Measurements from ENCODE around the gene PDRG1.

The PDRG1 gene

DNA sequence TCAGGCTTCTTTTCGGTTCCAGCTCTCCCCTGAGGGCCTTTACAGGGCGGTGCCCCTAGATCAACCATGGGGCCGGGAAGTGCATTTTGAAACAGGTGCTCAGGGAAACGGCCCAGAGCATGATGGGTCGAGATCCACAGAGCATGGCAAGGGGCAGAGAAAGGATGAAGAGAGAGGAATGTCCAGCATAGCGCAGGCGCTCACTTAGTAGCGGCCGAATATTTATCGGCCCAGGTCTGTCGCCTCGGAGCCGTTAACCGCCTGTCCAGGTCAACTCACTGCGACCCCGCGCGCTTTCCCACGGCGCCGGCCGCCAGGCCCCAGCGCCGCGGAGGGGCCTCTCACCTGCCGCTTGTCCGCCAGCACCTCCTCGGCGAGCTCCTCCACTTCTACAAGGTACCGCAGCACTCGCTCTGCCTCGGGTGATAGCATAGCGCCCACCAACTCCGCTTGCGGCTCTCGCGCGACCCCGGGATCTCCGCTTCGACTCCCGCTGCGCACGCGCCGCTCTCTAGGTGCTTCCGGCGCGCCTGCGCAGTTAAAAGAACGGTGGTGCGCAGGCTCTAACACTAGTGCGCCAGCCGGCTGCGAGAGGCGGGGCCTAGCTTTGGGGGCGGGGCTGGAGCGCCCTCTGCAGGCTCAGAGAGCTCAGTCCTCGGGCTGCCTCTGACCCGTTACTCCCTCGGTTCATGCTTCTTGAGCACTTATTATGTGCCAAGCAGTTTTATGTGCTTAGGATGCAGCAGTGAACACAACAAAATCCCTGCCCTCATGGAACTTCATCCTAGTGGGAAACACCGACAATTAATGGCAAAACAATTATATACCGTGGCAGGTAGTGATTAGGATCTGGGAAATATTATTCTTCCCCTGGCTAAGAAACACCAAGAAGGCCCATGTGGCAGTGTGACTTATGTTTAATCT, at the start of gene PDRG1:
TSS of gene PDRG1 (minus strand) at position 517 of the 924 bp plus-strand sequence. CDS start at position 432, 85 bp downstream.
- peak; percentile 91 for DNase-seq

DNA sequence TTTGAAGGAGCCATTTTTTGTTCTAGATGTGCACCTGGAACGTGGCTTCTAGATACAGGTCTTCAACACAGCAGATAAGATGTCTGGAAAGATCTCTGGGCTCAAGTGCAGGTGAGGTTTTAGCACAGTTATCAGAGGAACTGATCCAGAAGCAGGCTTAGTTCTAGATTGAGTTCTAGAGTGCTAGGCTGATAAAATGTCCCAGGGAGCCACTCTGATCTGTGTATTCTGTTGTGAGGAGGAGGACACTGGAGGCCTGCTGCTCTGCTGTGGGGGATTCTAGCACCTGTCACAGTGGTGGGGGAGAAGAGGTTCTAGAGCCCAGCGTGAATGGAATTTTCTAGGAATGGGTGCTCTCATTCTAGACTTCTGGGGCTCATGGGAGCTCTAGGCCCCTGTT, 46.4 kb upstream of the PDRG1 start:
- DNase-seq, result no peak

DNA sequence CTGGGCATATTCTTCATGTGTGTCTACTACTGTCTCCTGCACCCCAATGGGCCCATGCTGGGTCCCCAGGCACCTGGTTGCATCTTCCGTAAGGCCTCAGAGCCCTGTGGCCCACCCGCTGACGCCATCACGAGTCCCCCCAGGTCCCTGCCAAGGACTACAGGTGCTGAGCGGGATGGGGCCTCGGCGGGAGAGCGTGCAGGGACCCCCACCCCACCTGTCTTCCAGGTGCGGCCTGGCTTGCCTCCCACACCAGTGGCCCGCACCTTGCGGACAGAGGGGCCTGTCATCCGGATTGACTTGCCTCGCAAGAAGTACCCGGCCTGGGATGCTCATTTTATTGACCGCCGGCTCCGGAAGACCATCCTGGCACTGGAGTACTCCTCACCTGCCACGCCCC, 45.1 kb upstream of the PDRG1 start:
- no peak for DNase-seq

DNA sequence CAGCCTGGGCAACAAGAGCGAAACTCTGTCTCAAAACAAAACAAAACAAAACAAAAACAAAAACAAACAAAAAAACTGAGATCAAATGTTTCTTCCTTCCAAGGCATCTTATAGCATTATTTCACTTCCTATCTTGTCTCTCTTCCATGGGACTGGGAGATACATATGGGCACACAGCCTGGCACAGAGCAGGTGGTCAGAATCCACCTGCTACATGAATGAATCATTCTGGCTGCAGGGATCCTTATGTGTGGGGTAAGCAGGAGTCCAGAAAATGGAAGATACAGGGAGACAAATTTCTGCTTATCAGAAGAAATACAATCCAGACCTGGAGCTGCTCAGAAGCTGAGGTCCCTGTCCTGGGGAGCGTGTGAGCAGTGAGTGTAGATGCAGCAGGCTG, 40.2 kb upstream of the PDRG1 start:
- DNase-seq, result no peak

DNA sequence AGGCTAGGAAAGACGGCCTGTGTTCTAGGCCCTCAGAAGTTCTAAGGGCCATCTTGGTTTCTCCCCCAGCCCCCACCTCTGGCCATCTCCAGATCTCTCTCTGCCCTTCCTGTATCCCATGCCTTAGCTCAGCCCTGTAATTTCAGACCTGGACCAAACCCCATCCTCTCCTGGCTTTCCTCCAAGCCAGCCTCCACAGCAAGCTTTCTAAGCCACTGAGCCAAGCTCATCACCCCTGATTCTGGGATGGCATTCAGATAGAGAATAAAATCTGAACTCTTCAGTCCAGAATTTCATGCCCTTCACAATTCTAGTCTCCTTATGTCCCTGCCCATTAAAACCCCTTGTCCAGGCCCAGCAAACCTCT, 39.5 kb upstream of the PDRG1 start:
- DNase-seq, result no peak

DNA sequence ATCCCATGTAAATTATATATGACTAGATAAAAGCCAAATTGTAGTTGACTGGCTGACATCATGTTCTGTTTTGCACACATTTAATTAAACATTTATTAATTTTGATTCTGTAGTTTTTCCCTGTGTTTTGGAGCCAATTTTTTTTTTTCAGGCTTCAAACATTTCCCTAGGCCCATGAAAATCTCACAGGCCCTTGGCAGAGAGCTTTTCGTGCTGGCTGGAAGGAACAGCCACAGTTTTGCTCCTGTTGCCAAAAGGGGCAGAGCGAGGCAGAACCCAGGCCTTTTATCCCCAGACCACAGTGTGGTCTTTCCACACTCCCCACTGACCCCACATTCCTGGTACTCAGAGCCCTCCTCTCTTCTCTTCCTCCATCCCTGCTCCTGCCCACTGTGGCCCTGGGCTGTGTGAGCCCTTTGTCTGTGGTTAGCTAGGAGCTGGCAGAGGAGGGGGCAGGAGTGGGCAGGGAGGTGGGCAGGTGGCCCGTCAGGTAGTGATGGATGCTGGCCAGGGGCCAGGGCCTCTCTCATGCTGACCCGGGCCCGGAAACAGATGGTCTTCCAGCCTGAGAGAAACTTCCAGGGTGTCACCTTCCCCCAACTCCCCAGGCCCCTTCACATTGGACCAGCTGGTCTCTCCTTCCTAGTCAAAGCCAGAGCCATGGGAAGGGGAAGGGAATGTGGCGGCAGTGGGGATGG, 38.9 kb upstream of the PDRG1 start:
- no peak for DNase-seq

DNA sequence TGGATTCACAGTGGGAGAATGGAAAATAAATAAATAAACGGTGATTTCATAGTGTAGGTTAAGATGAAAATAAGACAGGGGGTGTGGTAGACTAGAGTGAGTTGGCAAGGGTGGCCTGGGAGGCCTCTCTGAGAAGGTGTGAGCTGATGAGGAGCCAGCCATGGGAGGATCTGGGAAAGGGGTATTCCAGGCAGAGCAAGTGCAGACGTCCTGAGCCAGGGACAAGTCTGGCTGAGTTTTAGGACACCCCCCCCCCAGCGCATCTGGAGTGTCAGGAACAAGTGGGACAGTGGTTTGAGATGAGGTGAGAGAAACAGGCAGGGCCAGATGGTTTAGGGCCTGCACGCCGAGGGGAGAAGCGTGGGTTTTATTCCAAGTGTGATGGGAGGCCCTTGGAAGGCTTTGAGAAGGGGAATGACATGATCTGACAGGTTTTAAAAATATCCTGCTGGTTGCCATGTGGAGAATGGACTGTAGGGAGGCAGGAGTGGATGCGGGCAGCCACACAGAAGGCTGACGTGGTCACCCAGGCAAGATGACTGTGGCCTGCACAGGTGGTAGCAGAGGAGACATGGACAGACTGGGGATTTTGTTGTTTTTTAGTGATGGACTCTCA, 37.3 kb upstream of the PDRG1 start:
- no peak for DNase-seq

DNA sequence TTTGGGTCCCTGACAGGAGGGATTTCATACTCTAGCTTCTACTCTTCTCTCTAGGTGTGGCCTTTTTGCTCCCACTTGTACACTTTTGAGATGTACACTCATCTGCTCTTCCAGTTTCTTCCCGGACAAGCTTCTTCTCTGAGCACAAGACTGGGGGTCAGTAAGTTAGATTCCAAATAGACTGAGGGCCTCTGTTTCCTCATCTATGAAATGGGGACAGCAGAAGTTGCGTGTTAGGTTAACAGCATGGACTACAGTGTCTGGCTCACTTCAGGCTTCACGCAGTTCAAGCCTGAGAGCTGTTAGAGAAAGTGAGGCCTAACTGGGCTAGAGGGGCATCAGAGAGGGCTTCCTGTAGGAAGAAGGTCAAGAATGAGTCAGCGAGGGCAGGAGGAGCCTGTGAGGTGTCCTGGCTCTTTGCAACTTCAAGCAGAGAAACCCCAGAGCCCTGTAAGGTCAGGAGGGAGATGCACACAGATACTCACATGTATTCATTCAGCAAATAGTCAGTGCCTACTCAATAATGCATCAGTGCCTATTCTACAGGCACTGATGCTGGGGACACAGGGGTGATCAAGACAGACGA, 36.7 kb upstream of the PDRG1 start:
- DNase-seq, result no peak

DNA sequence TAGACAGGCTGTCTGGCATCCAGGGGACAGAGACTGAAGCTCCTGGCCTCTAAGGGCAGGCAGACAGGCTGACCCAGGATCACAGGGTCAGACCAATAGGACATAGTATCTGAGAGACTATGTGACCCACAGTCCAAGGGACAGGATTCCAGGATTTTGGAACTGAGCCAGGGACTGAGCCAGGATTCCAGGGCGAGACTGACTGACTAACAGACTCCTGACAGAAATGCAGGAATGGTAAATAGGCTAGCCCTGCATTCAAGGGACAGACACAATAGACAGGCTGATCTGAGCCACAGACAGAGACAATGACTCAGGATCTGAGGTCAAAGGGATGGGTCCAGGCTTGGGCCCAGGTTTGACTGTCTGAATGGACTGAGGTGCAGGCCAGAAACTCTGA, 35.9 kb upstream of the PDRG1 start:
- no peak for DNase-seq

DNA sequence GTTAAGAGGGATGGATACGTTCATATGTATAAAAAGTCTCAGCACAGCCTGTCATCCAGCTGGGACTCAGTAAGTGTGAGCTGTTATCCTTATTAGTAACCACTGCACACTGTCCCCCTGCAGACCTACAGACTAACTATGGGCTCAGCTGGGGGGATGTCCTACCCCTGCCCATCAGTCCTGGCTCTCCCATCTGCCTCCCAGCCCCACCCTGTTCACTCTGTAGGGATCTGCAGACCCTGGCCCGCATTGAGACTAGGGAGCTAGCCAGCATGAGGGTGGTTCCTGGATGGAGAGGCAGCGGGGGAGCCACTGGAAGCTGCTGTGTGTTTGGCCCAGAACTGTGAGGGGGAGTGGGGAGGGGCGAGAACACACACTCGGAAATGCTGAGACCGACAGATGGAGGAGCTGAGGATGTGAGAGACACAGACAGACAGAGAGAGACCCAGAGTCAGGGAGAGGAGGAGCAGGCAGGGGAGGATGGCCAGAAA, 33.2 kb upstream of the PDRG1 start:
- no peak for DNase-seq

DNA sequence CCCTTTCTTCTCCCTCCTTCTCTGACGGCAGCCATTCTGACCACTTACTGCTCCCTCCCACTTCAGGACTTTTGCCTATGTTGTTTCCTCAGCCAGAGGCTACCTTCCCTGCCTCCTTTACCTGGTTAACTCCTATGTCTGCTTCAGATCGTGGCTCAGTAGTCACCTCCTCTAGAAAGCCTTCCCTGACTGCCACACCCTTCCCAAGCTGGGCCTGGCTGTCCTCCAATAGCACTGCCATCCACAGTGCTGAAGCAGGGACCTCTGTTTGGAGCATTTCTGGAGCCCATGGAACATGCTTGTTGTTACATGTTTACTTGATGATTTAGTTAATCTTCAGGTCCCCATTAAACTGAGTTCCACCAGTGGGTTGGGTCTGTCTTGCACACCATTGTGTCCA, 29.9 kb upstream of the PDRG1 start:
- no peak for DNase-seq

DNA sequence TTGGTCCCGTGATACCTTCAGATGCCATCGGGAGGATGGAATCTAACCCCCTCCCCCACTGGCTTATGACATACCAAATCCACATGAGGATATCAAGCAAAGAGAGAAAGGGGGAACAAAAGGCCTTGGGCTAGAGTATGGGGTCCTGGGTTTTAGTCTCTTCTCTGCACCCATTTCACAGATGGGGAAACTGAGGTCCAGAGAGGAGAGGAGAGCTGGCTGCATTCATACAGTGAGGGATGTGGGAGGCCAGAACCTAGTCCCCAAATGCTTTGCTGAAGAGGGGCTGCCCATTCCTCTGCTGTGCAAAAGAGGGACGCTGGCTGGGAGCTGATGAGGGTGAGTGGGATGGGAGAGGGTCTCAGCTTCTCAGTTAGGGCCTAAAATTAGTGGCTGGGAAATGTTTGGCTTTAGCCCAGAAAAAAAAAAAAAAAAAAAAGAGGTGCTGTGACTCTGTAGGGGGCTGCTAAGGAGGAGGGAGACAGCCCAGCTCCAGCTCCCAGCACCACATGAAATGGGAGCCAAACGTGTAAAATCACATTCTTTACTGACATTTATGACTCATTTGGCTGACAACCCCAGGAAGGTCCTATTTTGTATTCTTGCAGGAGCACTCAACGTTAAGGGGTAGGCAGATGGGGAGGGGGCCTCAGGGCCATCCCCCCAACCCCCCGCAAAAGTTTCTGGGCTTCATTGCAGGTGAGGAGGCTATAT, 28.0 kb upstream of the PDRG1 start:
- no peak for DNase-seq

DNA sequence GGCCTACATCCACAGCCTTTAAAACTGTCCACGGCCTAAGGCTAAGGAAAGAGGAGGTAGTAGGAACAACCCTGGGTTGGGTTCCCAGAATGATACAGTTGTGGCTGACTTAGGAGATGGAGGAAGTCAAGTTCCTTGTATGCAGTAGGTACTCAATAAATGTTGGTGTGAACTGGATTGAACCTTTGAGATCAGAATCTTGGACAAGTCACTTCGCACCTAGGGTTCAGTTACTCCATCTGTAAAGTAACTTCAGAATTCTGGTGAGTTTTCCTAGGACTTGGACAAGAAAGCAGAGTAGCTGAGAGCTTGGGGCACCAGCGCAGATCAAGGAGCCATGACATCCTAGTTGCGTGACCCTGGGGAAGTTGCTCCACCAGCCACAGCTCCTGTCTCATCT, 25.2 kb upstream of the PDRG1 start:
- no peak for DNase-seq

DNA sequence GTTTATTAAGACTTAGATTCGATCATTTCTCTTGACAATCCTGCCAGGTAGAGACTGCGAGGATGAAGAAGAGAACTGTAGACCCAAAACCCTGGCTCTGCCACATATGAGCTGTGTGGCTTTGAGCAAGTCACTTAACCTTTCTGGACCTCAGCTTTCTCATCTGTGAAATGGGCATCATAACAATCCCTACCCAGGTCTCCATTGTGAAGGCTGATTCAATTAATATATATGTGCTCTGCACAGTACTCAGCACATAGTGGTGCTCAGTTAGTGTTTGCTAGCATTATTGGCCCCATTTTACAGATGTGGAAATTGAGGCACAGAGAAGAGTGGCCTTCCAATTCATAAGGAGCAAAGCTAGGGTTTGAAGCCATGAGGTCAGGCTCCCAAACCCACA, 24.0 kb upstream of the PDRG1 start:
- DNase-seq, result no peak

DNA sequence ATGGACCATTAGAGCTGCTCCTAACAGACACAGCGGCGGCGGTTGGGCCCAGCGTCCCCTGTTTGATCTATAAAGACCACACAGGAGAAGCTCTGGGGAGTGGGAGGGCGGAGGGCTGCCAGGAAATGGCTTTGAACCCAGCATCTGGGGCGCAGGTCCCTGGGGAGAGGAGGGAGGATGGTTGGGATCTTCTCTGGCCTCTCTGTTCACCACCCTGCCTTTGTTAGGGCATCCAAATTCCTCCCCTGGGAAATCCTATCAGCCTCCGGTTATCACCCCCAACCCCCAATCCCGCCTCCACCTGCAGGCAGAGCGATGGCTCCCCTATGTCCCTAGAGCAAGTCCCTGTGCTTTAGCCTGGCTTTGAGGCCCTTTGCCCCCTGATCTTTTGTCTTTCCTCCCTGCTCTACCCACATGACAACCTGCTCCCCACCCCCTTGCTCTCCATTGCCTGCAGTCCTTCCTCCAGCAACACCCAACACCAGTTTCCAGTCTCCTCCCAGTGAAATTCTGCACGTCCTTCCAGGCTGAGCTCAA, 23.2 kb upstream of the PDRG1 start:
- DNase-seq, result no peak

DNA sequence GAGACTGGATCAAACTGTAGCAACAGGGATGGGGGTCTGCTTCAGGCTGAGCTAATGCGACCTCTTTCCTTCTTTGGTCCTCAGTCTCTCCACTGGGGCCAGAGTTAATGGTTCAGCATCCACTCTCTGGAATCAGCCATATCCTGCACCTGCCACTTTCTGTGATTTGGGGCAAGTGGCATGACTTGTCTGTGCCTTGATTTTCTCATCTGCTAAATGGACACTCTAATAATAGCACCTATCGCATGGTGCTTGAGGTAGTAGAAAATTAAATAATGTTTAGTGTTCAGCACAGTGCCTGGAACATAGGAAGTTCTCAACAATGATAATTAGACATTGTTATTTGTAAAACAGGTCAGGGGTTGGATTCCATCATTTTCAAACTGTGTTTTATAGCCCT, 22.4 kb upstream of the PDRG1 start:
- DNase-seq, result no peak

DNA sequence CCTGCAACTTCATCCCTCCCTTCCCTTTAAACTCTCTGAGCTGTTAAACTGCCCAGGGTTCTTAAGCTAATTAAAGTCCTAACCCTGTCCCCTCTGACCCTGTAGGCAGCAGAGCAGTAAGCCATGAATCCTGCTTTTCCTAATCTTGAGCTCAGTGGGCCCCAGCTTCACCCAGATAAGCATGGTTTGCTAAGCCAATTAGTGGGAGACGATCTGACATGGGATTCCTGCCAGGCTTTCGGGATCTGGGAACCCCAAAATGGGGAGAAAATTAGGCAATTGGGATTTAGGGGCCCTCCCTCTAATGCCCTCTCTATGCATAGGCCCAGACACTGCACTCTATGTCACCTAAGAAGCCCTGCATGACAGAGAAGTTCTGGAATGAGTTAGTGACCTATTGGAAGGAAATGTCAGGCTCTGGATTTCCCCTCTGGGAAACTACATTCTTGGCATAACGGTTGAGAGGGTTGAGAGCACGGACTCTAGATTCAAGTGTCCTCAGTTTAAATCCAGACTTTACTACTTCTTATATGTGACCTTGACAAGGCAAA, 20.7 kb upstream of the PDRG1 start:
- DNase-seq, result no peak

DNA sequence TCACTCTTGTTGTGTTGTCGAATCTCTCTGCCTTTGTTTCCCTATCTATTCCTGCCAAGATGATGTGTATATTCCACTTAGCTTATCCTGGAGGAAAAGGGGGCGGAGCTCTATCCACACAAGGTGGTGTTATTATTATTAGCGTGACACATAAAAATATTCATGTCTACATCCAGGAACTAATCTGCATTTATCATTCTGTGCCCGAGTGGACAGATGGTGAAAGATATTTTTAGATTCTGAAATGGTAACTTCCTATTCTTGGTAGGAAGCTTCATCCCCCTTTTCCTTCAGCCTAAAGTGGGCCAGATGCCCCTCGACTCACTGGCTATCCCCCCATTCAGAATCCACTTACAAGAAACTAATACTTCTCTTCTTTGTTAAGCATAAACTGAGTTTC, 18.1 kb upstream of the PDRG1 start:
- no peak for DNase-seq

DNA sequence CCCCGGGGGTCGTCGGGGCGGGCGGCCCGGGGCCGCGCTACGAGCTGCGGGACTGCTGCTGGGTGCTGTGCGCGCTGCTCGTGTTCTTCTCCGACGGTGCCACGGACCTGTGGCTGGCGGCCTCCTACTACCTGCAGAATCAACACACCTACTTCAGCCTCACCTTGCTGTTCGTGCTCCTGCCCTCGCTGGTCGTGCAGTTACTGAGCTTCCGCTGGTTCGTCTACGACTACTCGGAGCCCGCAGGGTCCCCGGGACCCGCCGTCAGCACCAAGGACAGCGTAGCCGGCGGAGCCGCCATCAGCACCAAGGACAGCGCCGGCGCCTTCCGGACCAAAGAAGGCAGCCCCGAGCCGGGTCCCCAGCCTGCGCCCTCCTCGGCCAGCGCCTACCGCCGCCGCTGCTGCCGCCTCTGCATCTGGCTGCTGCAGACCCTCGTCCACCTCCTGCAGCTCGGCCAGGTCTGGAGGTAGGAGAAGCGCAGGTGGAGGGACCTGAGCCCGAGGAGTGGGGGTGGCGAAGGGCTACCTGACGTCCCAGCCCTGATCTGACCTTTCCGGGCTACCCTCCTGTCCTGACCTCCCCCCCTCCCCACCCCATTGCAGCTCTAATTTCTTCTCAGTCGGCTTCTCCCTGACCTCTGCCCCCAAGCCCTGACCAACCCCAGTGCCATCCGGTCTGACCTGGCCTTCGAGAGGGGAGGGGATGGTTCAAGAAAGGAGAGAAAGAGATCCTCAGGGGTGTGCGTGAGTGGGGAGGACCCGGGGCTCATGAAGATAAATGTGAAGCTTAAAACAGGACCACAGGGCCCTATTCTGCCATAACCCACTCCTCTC, 16.7 kb upstream of the PDRG1 start:
- DNase-seq, result no peak

DNA sequence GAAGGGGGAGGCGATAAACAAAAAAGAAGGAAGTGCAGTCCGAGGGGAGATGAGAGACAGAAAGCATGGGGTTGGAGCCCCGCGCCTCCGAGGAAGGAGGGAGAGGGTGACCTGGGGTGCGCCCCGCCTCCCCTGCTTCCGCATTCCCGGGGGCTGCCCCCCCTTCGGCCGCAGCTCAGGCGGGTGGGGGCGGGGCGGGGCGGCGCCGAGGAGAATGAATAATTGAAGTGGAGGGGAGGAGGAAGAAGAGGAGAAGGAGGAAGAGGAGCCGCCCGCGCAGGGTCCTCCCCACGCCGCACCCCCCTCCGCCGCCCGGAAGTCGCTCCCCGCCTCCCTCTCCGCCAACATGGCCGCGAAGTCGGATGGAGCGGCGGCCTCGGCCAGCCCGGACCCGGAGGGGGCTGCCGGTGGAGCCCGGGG, 16.0 kb upstream of the PDRG1 start, which contains the start of gene XKR7:
TSS of gene XKR7 (plus strand) at position 322 of the 420 bp plus-strand sequence. CDS start at position 347, 25 bp downstream.
- no peak for DNase-seq

All from NK-92 treated with Interleukin-12 subunit alpha and Interleukin-12 subunit beta, amount 100 ng/mL, for 24 hours (cell line).